ENCODE results near the gene TNFRSF6B. TPM values are rescaled to one million over a fixed set of nuclear protein-coding genes. Genes with fewer than 3 reads are reported as not detected.
A peak's percentile ranks its signal among the peaks of the same experiment; 100 is the strongest.

TNFRSF6B gene
- total RNA-seq, 1 donor from 2014 or later, result 2.8 TPM

DNA sequence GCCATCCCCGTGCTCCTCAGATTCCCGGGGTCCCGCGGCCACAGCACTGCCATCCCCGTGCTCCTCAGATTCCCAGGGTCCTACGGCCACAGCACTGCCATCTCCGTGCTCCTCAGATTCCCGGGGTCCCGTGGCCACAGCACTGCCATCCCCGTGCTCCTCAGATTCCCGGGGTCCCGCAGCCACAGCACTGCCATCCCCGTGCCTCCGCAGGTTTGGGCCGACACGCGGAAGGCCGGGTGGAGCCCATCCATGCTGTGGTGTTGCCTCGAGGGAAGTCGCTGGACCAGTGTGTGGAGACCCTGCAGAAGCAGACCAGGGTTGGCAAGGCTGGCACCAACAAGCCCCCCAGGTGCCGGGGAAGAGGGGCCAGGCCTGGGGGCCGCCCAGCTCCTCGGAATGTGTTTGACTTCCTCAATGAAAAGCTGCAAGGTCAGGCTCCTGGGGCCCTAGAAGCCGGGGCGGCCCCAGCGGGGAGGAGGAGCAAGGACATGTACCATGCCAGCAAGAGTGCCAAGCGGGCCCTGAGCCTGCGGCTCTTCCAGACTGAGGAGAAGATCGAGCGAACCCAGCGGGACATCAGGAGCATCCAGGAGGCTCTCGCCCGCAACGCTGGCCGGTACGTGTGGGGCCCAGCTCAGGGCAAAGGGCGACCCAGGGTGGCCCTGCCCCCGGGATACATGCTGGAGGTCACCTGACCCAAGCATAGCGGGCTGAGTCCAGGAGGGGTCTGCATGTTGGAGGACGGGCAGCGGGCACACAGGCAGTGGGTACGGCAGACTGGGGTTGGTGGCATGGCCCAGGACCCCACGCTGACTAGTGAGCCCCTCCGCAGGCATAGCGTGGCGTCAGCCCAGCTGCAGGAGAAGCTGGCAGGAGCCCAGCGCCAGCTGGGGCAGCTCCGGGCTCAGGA, 38.8 kb downstream of the TNFRSF6B start:
- H3K79me2 ChIP-seq (ENCODE audit: insufficient read depth, low read length), result peaks cover 27% of the 10 kb centered on the region
- Mint-ChIP-seq H3K4me3 (ENCODE audit: unreplicated experiment) (no peak overlapping the region), H3K9me3 (ENCODE audit: unreplicated experiment) (no peaks in the 10 kb centered on the region), H3K27me3 (ENCODE audit: low read depth, unreplicated experiment) (no peaks in the 10 kb centered on the region), H3K27ac (ENCODE audit: unreplicated experiment) (no peak overlapping the region), H3K36me3 (ENCODE audit: low read depth, unreplicated experiment) (peaks cover 12% of the 10 kb centered on the region), H3K4me1 (ENCODE audit: low read depth, unreplicated experiment) (no peaks in the 10 kb centered on the region)
- H3K36me3 ChIP-seq (ENCODE audit: insufficient read depth, low read length), result no peaks in the 10 kb centered on the region
- no peak overlapping the region for H3K4me2 ChIP-seq (ENCODE audit: low read length)
- no peak overlapping the region for H3K9ac ChIP-seq (ENCODE audit: low read length)
- DNase-seq (ENCODE audit: low read depth) (no peak), FAIRE-seq (no peak)
- H3K27me3 ChIP-seq (ENCODE audit: insufficient read depth, low read length), result no peaks in the 10 kb centered on the region
- no peak overlapping the region for H3K27ac ChIP-seq (ENCODE audit: low read depth, low read length)
- H3K4me1 ChIP-seq (ENCODE audit: insufficient read depth, low read length), result no peaks in the 10 kb centered on the region
- no peak for TF ChIP-seq EZH2 (IDR thresholded peaks at IDR 0.05; ENCODE audit: insufficient read depth, low read length)
- TF ChIP-seq, protein P1, sequence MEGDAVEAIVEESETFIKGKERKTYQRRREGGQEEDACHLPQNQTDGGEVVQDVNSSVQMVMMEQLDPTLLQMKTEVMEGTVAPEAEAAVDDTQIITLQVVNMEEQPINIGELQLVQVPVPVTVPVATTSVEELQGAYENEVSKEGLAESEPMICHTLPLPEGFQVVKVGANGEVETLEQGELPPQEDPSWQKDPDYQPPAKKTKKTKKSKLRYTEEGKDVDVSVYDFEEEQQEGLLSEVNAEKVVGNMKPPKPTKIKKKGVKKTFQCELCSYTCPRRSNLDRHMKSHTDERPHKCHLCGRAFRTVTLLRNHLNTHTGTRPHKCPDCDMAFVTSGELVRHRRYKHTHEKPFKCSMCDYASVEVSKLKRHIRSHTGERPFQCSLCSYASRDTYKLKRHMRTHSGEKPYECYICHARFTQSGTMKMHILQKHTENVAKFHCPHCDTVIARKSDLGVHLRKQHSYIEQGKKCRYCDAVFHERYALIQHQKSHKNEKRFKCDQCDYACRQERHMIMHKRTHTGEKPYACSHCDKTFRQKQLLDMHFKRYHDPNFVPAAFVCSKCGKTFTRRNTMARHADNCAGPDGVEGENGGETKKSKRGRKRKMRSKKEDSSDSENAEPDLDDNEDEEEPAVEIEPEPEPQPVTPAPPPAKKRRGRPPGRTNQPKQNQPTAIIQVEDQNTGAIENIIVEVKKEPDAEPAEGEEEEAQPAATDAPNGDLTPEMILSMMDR (IDR thresholded peaks at IDR 0.05; ENCODE audit: insufficient read depth, low read depth, low read length), result no peak
- no peaks in the 10 kb centered on the region for H3K9me3 ChIP-seq (ENCODE audit: insufficient read depth, low read depth, low read length)
- no peak overlapping the region for H3K4me3 ChIP-seq (ENCODE audit: insufficient read depth, low read depth, low read length)
- H2AFZ ChIP-seq (ENCODE audit: low read depth, low read length), result no peak overlapping the region
- peaks cover 54% of the 10 kb centered on the region for H4K20me1 ChIP-seq (ENCODE audit: insufficient read depth, low read length)

DNA sequence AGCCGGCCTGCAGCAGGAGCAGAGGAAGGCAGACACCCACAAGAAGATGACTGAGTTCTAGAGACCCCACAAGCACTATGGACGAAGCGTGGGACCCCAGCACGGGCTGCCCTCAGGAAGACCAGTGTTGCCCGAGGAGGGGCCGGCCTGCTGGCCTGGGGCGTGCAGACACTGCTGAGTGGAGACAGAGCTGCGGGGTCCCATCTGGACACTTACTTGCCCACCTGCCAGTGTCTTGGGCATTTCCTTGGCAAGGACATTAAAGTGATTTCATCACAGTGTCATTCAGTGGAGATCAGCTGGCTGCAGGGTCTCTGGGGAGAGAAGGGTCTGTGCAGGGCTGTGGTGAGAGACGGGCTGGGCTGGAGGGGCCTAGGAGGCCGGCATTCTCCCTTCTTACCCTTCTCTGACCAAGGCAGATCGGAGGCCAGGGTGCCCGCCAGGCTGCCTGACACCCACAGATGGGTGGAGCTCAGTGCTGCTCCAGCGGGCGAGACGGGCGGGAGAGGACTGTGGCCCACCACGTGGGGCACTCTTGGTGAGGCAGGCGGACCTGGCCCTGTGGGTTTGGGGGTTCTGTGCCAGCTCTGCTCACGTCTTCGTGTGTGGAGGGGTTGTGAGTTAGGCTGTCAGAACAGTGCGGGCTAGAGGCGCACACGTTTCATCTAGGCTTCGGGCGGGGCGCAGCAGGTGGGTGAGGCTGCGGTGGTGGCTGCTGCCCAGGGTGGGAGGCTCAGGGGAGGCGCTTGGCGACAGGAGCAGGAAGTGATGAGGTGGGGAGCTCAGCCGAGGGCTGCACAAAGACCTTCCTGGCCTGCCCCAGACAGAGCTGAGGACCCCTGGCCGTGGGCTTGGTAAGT, 39.6 kb downstream of the TNFRSF6B start, which contains the start of gene LIME1:
Gene LIME1 (plus strand): TSS at position 806 of the 860 bp plus-strand sequence. CDS start 886 bp downstream, outside the sequence.
- Histone ChIP-seq H3K4me3 (ENCODE audit: insufficient read depth, low read depth, low read length) (no peak within 1 kb of the TSS), H3K4me2 (ENCODE audit: low read length) (no peak within 1 kb of the TSS), H3K9me3 (ENCODE audit: insufficient read depth, low read depth, low read length) (no peaks in the 10 kb centered on the region), H4K20me1 (ENCODE audit: insufficient read depth, low read length) (peaks cover 53% of the 10 kb centered on the region), H3K27me3 (ENCODE audit: insufficient read depth, low read length) (no peaks in the 10 kb centered on the region), H3K9ac (ENCODE audit: low read length) (no peak within 1 kb of the TSS), H3K27ac (ENCODE audit: low read depth, low read length) (no peak within 1 kb of the TSS), H3K36me3 (ENCODE audit: insufficient read depth, low read length) (no peaks in the 10 kb centered on the region), H3K79me2 (ENCODE audit: insufficient read depth, low read length) (peaks cover 20% of the 10 kb centered on the region), H3K4me1 (ENCODE audit: insufficient read depth, low read length) (peaks cover 7% of the 10 kb centered on the region), H2AFZ (ENCODE audit: low read depth, low read length) (no peak within 1 kb of the TSS)
- peaks cover 12% of the 10 kb centered on the region for H3K36me3 Mint-ChIP-seq (ENCODE audit: low read depth, unreplicated experiment)
- no peak for FAIRE-seq
- no peaks in the 10 kb centered on the region for H3K4me1 Mint-ChIP-seq (ENCODE audit: low read depth, unreplicated experiment)
- H3K9me3 Mint-ChIP-seq (ENCODE audit: unreplicated experiment), result no peaks in the 10 kb centered on the region
- H3K4me3 Mint-ChIP-seq (ENCODE audit: unreplicated experiment), result peak within 1 kb of the TSS; percentile 70
- DNase-seq (ENCODE audit: low read depth), result no peak
- no peak within 1 kb of the TSS for H3K27ac Mint-ChIP-seq (ENCODE audit: unreplicated experiment)
- TF ChIP-seq, protein P1 (IDR thresholded peaks at IDR 0.05; ENCODE audit: insufficient read depth, low read depth, low read length), result no peak
- TF ChIP-seq EZH2 (IDR thresholded peaks at IDR 0.05; ENCODE audit: insufficient read depth, low read length), result no peak
- H3K27me3 Mint-ChIP-seq (ENCODE audit: low read depth, unreplicated experiment), result no peaks in the 10 kb centered on the region

Measured in astrocyte (in vitro differentiated cells and primary cell).